Glutamatergic neuron (in vitro differentiated cells): Measurements from ENCODE around the gene KIRREL3. TPM values are rescaled to one million over a fixed set of nuclear protein-coding genes. Genes with fewer than 3 reads are reported as not detected.

Experiments used
- DNase-seq: peaks from one replicate; pipeline ENCODE4 v3.0.0; 2022
- H3K27ac Mint-ChIP-seq: one replicate; pipeline ENCODE4 v1.8.0; 2020; ENCODE audit warnings: mild to moderate bottlenecking, mixed read lengths, inconsistent platforms; ENCODE audit not compliant: unreplicated experiment
- H3K27me3 Mint-ChIP-seq: one replicate; pipeline ENCODE4 v1.8.0; 2020; ENCODE audit warnings: mild to moderate bottlenecking, moderate library complexity, mixed read lengths, inconsistent platforms; ENCODE audit not compliant: unreplicated experiment
- H3K36me3 Mint-ChIP-seq: one replicate; pipeline ENCODE4 v1.8.0; 2020; ENCODE audit warnings: mild to moderate bottlenecking, mixed read lengths, inconsistent platforms; ENCODE audit not compliant: unreplicated experiment
- H3K4me1 Mint-ChIP-seq: one replicate; pipeline ENCODE4 v1.8.0; 2020; ENCODE audit warnings: mild to moderate bottlenecking, low read depth, mixed read lengths, inconsistent platforms; ENCODE audit not compliant: unreplicated experiment
- H3K4me3 Mint-ChIP-seq: one replicate; pipeline ENCODE4 v1.8.0; 2020; ENCODE audit warnings: mild to moderate bottlenecking, mixed read lengths, inconsistent platforms; ENCODE audit not compliant: unreplicated experiment
- H3K9me3 Mint-ChIP-seq: one replicate; pipeline ENCODE4 v1.8.0; 2020; ENCODE audit warnings: mild to moderate bottlenecking, moderate library complexity, mixed read lengths, inconsistent platforms; ENCODE audit not compliant: unreplicated experiment
- total RNA-seq: library from RNA; stranded (reverse); fragmentation: NEBNext Ultra II Directional; extraction: Animal tissue kit (Norgen Biotek cat#: 25700); gene quantifications from one replicate; pipeline ENCODE4 v1.2.1, GENCODE V29; 2021; ENCODE audit not compliant: unreplicated experiment
- TF ChIP-seq, protein P1 (sequence below): fragments of 200-600 bp; sonication (generic); IDR thresholded peaks from one replicate; pipeline ENCODE4 v1.5.0; 2021; ENCODE audit not compliant: partially characterized antibody, unreplicated experiment

The KIRREL3 gene
- total RNA-seq, 1 donor from 2014 or later: 25.3 TPM

DNA sequence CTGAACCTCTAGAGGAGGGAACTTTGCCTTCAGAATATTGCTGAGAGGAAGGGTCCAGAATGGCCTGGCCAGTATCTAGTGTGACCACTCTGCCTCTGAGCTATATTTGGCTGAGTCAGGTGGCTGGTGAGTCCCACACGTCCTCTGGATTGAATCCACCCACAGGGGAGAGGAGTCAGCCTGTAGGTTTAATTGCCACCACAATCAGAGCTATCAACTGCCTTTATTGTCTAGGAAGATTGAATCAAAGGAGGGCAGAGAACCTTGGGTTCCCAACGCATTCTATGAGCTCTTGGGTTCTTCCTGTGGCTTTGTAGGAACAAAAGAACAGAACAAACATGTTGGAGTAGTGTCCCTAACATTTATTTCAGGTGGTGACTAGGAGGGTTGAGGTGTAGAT, 577.4 kb downstream of the KIRREL3 start:
- H3K4me1 Mint-ChIP-seq: peaks cover 38% of the 10 kb centered on the region
- peaks cover 10% of the 10 kb centered on the region for H3K9me3 Mint-ChIP-seq
- no peaks in the 10 kb centered on the region for H3K36me3 Mint-ChIP-seq
- no peak overlapping the region for H3K27ac Mint-ChIP-seq
- peaks cover 4% of the 10 kb centered on the region for H3K27me3 Mint-ChIP-seq
- H3K4me3 Mint-ChIP-seq: no peak overlapping the region
- no peak for DNase-seq
- TF ChIP-seq, protein P1, sequence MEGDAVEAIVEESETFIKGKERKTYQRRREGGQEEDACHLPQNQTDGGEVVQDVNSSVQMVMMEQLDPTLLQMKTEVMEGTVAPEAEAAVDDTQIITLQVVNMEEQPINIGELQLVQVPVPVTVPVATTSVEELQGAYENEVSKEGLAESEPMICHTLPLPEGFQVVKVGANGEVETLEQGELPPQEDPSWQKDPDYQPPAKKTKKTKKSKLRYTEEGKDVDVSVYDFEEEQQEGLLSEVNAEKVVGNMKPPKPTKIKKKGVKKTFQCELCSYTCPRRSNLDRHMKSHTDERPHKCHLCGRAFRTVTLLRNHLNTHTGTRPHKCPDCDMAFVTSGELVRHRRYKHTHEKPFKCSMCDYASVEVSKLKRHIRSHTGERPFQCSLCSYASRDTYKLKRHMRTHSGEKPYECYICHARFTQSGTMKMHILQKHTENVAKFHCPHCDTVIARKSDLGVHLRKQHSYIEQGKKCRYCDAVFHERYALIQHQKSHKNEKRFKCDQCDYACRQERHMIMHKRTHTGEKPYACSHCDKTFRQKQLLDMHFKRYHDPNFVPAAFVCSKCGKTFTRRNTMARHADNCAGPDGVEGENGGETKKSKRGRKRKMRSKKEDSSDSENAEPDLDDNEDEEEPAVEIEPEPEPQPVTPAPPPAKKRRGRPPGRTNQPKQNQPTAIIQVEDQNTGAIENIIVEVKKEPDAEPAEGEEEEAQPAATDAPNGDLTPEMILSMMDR: no peak

DNA sequence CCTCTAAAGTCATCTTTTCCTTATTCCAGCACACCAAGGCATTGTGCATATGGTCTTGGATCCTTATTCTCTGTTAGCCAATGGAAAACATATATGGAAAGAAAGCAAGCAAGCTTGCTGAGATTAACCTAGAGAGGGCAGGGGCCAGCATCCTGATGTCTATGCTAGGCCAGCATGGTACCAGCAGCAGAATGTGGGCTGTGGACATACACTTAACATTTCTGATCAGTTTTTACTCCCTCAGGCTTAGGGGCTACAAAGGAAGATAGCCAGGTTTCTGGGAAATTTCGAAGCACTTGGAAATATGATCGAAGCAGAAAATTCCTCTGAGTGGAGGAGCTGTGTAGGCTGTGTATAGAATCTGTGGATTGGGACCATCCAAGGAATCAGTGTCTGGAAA, 578.1 kb downstream of the KIRREL3 start:
- DNase-seq: no peak
- Mint-ChIP-seq H3K4me3 (no peak overlapping the region), H3K4me1 (peaks cover 33% of the 10 kb centered on the region), H3K9me3 (peaks cover 10% of the 10 kb centered on the region), H3K36me3 (no peaks in the 10 kb centered on the region), H3K27ac (no peak overlapping the region), H3K27me3 (peaks cover 4% of the 10 kb centered on the region)
- TF ChIP-seq, protein P1: no peak

DNA sequence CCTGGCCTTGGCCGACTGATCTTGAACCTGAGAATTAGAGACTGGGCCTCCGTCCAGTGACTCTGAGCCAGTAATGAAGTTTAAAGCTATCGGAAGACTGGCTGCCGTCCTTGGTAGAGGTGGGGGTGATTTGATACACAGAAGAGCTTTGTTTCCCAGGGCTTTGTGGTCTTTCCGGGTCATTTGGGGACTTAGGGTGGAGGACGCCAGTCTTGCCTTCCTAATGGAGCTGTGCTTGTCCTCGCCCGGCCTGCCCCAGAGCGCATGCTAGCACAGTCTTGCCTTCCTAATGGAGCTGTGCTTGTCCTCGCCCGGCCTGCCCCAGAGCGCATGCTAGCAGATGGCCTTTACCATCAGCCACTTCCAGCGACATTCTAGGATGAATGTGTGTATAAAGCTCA, 579.3 kb downstream of the KIRREL3 start:
- Mint-ChIP-seq H3K27ac (no peak overlapping the region), H3K4me1 (peaks cover 21% of the 10 kb centered on the region), H3K27me3 (peaks cover 4% of the 10 kb centered on the region), H3K9me3 (peaks cover 7% of the 10 kb centered on the region), H3K36me3 (no peaks in the 10 kb centered on the region), H3K4me3 (no peak overlapping the region)
- peak; percentile 29 for DNase-seq
- TF ChIP-seq, protein P1: no peak

DNA sequence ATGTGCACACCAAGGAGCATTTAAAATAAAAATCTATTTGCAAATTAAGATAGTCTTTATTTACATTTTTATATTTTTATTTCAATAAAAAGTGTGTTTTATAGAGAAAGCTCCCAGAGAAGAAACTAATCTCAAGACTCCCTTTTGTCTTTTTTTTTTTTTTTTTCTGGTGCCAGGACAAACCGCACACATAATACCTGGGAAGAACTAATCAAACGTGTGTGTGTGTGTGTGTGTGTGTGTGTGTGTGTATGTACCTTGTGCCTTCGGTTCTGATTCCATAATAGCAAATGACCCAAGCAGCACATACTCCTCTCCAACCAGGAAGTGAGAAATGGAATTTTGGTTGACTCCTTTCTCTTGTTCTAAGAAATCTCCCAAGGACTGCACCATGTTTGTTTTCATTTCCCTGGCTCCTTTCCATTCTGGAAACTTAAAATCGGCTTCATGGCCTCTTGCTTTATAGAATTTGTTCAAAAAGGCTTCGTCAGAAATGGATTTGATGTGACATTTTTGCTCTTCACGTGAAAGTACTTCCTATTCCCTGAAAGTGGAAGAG, 579.8 kb downstream of the KIRREL3 start:
- no peak for DNase-seq
- no peak overlapping the region for H3K27ac Mint-ChIP-seq
- no peaks in the 10 kb centered on the region for H3K36me3 Mint-ChIP-seq
- TF ChIP-seq, protein P1: no peak
- H3K4me1 Mint-ChIP-seq: peaks cover 21% of the 10 kb centered on the region
- H3K4me3 Mint-ChIP-seq: no peak overlapping the region
- peaks cover 6% of the 10 kb centered on the region for H3K27me3 Mint-ChIP-seq
- peaks cover 7% of the 10 kb centered on the region for H3K9me3 Mint-ChIP-seq

DNA sequence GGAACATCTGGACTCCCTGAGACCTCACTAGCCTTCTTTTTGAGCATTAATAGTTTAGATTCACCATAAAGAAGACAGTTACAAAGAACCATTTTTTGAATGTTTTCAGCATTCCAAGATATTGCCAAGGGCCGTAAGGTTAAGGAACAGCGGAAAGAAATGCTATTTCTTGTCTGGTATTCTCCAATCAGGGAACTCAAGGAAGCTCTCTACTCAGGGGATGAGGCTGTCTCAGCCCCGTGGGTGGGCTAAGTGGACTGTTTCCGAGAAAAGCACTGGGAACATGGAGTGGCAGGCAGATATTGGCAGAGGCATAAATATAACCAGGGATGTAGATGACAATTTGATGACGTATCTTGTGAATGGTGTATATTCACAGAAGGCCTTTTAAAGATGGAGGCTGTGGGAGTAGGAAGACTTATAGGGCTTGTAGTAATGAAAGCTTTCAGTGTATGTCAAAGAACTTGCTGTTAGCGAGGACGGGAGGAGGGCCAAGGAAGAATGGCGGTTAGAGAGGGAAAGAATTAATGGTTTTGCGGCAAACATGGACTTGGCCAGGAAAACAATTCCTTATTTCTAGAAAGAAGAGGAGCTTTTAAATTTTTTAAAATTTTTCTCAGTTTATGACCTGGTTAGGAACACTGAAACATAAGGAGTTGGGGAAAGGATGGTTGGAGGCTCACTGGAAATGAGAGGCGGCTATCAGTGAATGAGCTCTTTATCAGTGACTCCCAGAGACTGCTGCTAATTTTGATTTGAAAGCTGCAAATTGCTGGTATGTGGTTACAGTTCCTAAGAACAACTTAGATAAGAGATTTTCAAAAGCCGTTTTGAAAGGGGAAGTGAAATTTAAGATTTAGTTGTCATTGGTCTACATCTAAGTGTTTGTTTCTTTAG, 580.5 kb downstream of the KIRREL3 start:
- TF ChIP-seq, protein P1: no peak
- Mint-ChIP-seq H3K27ac (no peak overlapping the region), H3K4me3 (no peak overlapping the region), H3K36me3 (no peaks in the 10 kb centered on the region), H3K4me1 (peaks cover 24% of the 10 kb centered on the region), H3K27me3 (peaks cover 6% of the 10 kb centered on the region), H3K9me3 (peaks cover 6% of the 10 kb centered on the region)
- no peak for DNase-seq
